Measurements from ENCODE around the gene HOXA5. TPM values are rescaled to one million over a fixed set of nuclear protein-coding genes. Genes with fewer than 3 reads are reported as not detected.

Gene HOXA5
- total RNA-seq, 1 donor from 2014 or later, result not detected

GRCh38 chr7:27097686-27098577 lies 45.5 kb downstream of the HOXA5 start:
- intact Hi-C loops (cut with micrococcal nuclease), result loop anchor here (2.0 to 5.0 kb wide), 5 partner anchors 63 to 1235 kb away; partner anchors contain the start of gene EVX1

GRCh38 chr7:27096768-27097514 lies 46.5 kb downstream of the HOXA5 start:
- intact Hi-C loops (cut with micrococcal nuclease), result loop anchor here (1.0 to 5.0 kb wide), 7 partner anchors 33 to 1234 kb away; partner anchors contain the start of genes EVX1 and HOXA4

GRCh38 chr7:27095897-27096767 lies 47.3 kb downstream of the HOXA5 start, which contains the start of gene HOXA1:
Gene HOXA1 (minus strand): TSS chr7:27096000. CDS start chr7:27095912, 88 bp downstream.
- intact Hi-C loops (cut with micrococcal nuclease), result loop anchor here (1.0 to 5.0 kb wide), 8 partner anchors 34 to 1233 kb away; partner anchors contain the start of genes EVX1 and HOXA4

GRCh38 chr7:27095050-27095896 lies 48.2 kb downstream of the HOXA5 start:
- intact Hi-C loops (cut with micrococcal nuclease), result loop anchor here (2.0 to 5.0 kb wide), 2 partner anchors 56 to 147 kb away; partner anchors contain the start of gene EVX1

- intact Hi-C loops (cut with micrococcal nuclease), result loop anchor here (2.0 to 5.0 kb wide), 3 partner anchors 56 to 158 kb away; partner anchors contain the start of gene EVX1
Observed at GRCh38 chr7:27094304-27095049, 49.0 kb downstream of the HOXA5 start.

- intact Hi-C loops (cut with micrococcal nuclease), result loop anchor here (5.0 kb wide), 1 partner anchor 159 kb away; no protein-coding TSS in a partner anchor
Observed at GRCh38 chr7:27093184-27093895, 50.1 kb downstream of the HOXA5 start.

- intact Hi-C loops (cut with micrococcal nuclease), result loop anchor here (5.0 kb wide), 1 partner anchor 160 kb away; no protein-coding TSS in a partner anchor
Observed at GRCh38 chr7:27092819-27093110, 50.7 kb downstream of the HOXA5 start.

GRCh38 chr7:27091941-27092818 lies 51.3 kb downstream of the HOXA5 start:
- intact Hi-C loops (cut with micrococcal nuclease), result loop anchor here (5.0 kb wide), 1 partner anchor 160 kb away; no protein-coding TSS in a partner anchor

- intact Hi-C loops (cut with micrococcal nuclease), result loop anchor here (5.0 kb wide), 1 partner anchor 161 kb away; no protein-coding TSS in a partner anchor
Observed at GRCh38 chr7:27091105-27091504, 52.4 kb downstream of the HOXA5 start.

Other genes with a start within 250 kb of the HOXA5 start
- gene HOXA1, start 47.7 kb downstream of the HOXA5 start, total RNA-seq, result 0.22 and 0.41 TPM in 2 replicates
- gene HOXA2, start 41.0 kb downstream of the HOXA5 start, total RNA-seq, result not detected in 2 replicates
- 0.22 TPM in 1 of 2 replicates, not detected in the other for gene HOXA4, start 12.9 kb downstream of the HOXA5 start, total RNA-seq
- not detected in 2 replicates for gene HOXA6, start 4.1 kb upstream of the HOXA5 start, total RNA-seq
- not detected in 2 replicates for gene HOXA3, start 8.9 kb upstream of the HOXA5 start, total RNA-seq
- gene HOXA7, start 13.0 kb upstream of the HOXA5 start, total RNA-seq, result not detected in 2 replicates
- gene HOXA9, start 21.9 kb upstream of the HOXA5 start, total RNA-seq, result not detected in 2 replicates
- gene HOXA10, start 30.6 kb upstream of the HOXA5 start, total RNA-seq, result not detected in 2 replicates
- not detected in 2 replicates for gene HOXA11, start 41.6 kb upstream of the HOXA5 start, total RNA-seq
- gene HOXA13, start 56.4 kb upstream of the HOXA5 start, total RNA-seq, result not detected in 2 replicates
- gene EVX1, start 99.1 kb upstream of the HOXA5 start, total RNA-seq, result not detected in 2 replicates